ENCODE measurements around the gene HCRT. TPM values are rescaled to one million over a fixed set of nuclear protein-coding genes. Genes with fewer than 3 reads are reported as not detected.

HCRT gene
- total RNA-seq, 3 donors from 2014 or later (not counting 1 experiment from before 2014, with no cell fraction given), result not detected

GRCh38 chr17:42136654-42137051 lies 48.6 kb downstream of the HCRT start:
- ATAC-seq, result no peak
- 86% methylated on average over 2 of the region's 3 CpGs for WGBS (ENCODE audit: insufficient coverage)
- Mint-ChIP-seq H3K9me3 (no peaks in the 10 kb centered on the region), H3K27ac (no peak overlapping the region), H3K27me3 (ENCODE audit: low read depth in 2 of 2) (no peaks in the 10 kb centered on the region), H3K4me1 (peaks cover 44 to 67% of the 10 kb centered on the region in 2 donors), H3K4me3 (no peak overlapping the region), H3K36me3 (no peaks in the 10 kb centered on the region)
- DNase-seq, result no peak
- Histone ChIP-seq H3K36me3 (ENCODE audit: control insufficient read depth, insufficient read depth, low read length) (peaks cover 21% of the 10 kb centered on the region), H3K27ac (ENCODE audit: low read length) (no peak overlapping the region), H3K4me3 (ENCODE audit: low read length) (no peak overlapping the region), H3K9me3 (ENCODE audit: control insufficient read depth, insufficient read depth, low read length) (no peaks in the 10 kb centered on the region), H3K27me3 (ENCODE audit: control insufficient read depth, insufficient read depth, low read length) (no peaks in the 10 kb centered on the region), H3K4me1 (ENCODE audit: control insufficient read depth, insufficient read depth, low read length) (peaks cover 36% of the 10 kb centered on the region)
- intact Hi-C loops (cut with micrococcal nuclease), result no loop called here
- TF ChIP-seq CTCF (IDR thresholded peaks at IDR 0.05), result no peak

GRCh38 chr17:42135664-42136653 lies 49.3 kb downstream of the HCRT start:
- Mint-ChIP-seq H3K36me3 (no peaks in the 10 kb centered on the region), H3K27ac (peak overlapping the region; percentile 7 to 27), H3K4me1 (peaks cover 44 to 67% of the 10 kb centered on the region in 2 donors), H3K9me3 (no peaks in the 10 kb centered on the region), H3K4me3 (no peak overlapping the region), H3K27me3 (ENCODE audit: low read depth in 2 of 2) (no peaks in the 10 kb centered on the region)
- H3K9me3 ChIP-seq (ENCODE audit: control insufficient read depth, insufficient read depth, low read length), result no peaks in the 10 kb centered on the region
- peak overlapping the region; percentile 8 for H3K27ac ChIP-seq (ENCODE audit: low read length)
- no peak for TF ChIP-seq CTCF (IDR thresholded peaks at IDR 0.05)
- DNase-seq, result no peak
- no peak overlapping the region for H3K4me3 ChIP-seq (ENCODE audit: low read length)
- H3K27me3 ChIP-seq (ENCODE audit: control insufficient read depth, insufficient read depth, low read length), result no peaks in the 10 kb centered on the region
- no peak for ATAC-seq
- peaks cover 38% of the 10 kb centered on the region for H3K4me1 ChIP-seq (ENCODE audit: control insufficient read depth, insufficient read depth, low read length)
- WGBS (ENCODE audit: insufficient coverage), result 72% methylated on average over 14 of the region's 15 CpGs
- H3K36me3 ChIP-seq (ENCODE audit: control insufficient read depth, insufficient read depth, low read length), result peaks cover 14% of the 10 kb centered on the region
- intact Hi-C loops (cut with micrococcal nuclease), result no loop called here

GRCh38 chr17:42135151-42135550 lies 50.1 kb downstream of the HCRT start:
- Histone ChIP-seq H3K4me1 (ENCODE audit: control insufficient read depth, insufficient read depth, low read length) (peaks cover 41% of the 10 kb centered on the region), H3K36me3 (ENCODE audit: control insufficient read depth, insufficient read depth, low read length) (peaks cover 21% of the 10 kb centered on the region), H3K27me3 (ENCODE audit: control insufficient read depth, insufficient read depth, low read length) (no peaks in the 10 kb centered on the region), H3K4me3 (ENCODE audit: low read length) (no peak overlapping the region), H3K9me3 (ENCODE audit: control insufficient read depth, insufficient read depth, low read length) (no peaks in the 10 kb centered on the region), H3K27ac (ENCODE audit: low read length) (no peak overlapping the region)
- Mint-ChIP-seq H3K27me3 (ENCODE audit: low read depth in 2 of 2) (no peaks in the 10 kb centered on the region), H3K27ac (no peak overlapping the region), H3K4me3 (no peak overlapping the region), H3K36me3 (no peaks in the 10 kb centered on the region), H3K4me1 (peaks cover 48 to 70% of the 10 kb centered on the region in 2 donors), H3K9me3 (no peaks in the 10 kb centered on the region)
- ATAC-seq (no peak), DNase-seq (no peak)
- intact Hi-C loops (cut with micrococcal nuclease), result no loop called here
- no peak for TF ChIP-seq CTCF (IDR thresholded peaks at IDR 0.05)
- 98% methylated on average over 6 of the region's 6 CpGs for WGBS (ENCODE audit: insufficient coverage)

Other genes with a start within 250 kb of the HCRT start
- 10 to 100 TPM; 32.4 to 44.8 (median 38.2) TPM for gene CNP, start 218.7 kb downstream of the HCRT start, total RNA-seq
- gene DNAJC7, start 168.0 kb downstream of the HCRT start, total RNA-seq, result 100 to 1,000 TPM; 123 to 159 (median 149) TPM
- 10 to 100 TPM; 17.5 to 20.9 (median 19.3) TPM for gene NKIRAS2, start 165.4 kb downstream of the HCRT start, total RNA-seq
- gene C17orf113, start 134.9 kb downstream of the HCRT start, total RNA-seq, result under 1 TPM; 0.25 to 0.28 (median 0.26) TPM
- under 1 TPM in 1 of 3 donors, not detected in 2; 0.28 TPM for gene ZNF385C, start 87.0 kb downstream of the HCRT start, total RNA-seq
- 10 to 100 TPM; 22.0 to 29.0 (median 24.5) TPM for gene DHX58, start 72.7 kb downstream of the HCRT start, total RNA-seq
- gene KAT2A, start 64.1 kb downstream of the HCRT start, total RNA-seq, result 10 to 100 TPM; 29.6 to 32.8 (median 29.9) TPM
- not detected for gene HSPB9, start 62.6 kb downstream of the HCRT start, total RNA-seq
- 100 to 1,000 TPM; 137 to 151 (median 148) TPM for gene RAB5C, start 30.5 kb downstream of the HCRT start, total RNA-seq
- gene KCNH4, start 4.3 kb downstream of the HCRT start, total RNA-seq, result under 1 TPM; 0.12 to 0.27 (median 0.20) TPM
- gene GHDC, start 9.0 kb upstream of the HCRT start, total RNA-seq, result 10 to 100 TPM; 19.5 to 24.6 (median 22.8) TPM
- gene STAT5B, start 90.9 kb upstream of the HCRT start, total RNA-seq, result 100 to 1,000 TPM in 2 of 3 donors, 10 to 100 TPM in 1; 79.9 to 112 (median 103) TPM
- gene STAT5A, start 103.0 kb upstream of the HCRT start, total RNA-seq, result 100 to 1,000 TPM; 112 to 135 (median 117) TPM
- 100 to 1,000 TPM; 190 to 246 (median 206) TPM for gene STAT3, start 203.0 kb upstream of the HCRT start, total RNA-seq
- under 1 TPM in 2 of 3 donors, not detected in 1; 0.11 to 0.20 TPM for gene CAVIN1, start 237.8 kb upstream of the HCRT start, total RNA-seq